T1000 (cell line): ENCODE results near the gene TEDC1.

Experiments used
- DNase-seq: peaks from one replicate; lab custom pipeline; 2025; ENCODE audit warnings: mixed read lengths; lab: John Stamatoyannopoulos, UW

Gene TEDC1

GRCh38 chr14:105490572-105491365 lies at the start of gene TEDC1:
TEDC1 (plus strand) TSS chr14:105491246; CDS start chr14:105491376, 130 bp downstream.
- DNase-seq = peak; percentile 99

GRCh38 chr14:105442125-105442524 lies 48.9 kb upstream of the TEDC1 start:
- DNase-seq = no peak

DNA sequence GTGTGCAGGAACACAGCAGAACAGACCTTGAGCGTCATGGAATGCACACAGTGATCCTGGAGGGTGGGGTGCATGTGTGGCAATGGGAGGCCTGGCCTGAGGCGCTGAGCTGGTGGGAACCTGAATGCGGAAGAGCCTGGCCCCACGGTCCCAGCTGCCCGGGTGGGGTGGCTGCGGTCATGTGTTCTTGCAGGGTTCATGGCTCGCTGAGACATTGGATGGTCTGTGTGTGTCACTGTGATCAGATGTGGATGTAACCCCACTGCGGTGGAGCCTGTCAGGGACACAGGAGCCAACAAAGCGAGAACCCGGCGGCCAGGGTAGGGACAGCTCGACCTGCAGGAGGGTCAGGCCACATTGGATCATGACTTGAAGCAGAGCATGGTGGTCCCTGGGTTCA lies 48.2 kb upstream of the TEDC1 start:
- no peak for DNase-seq

DNA sequence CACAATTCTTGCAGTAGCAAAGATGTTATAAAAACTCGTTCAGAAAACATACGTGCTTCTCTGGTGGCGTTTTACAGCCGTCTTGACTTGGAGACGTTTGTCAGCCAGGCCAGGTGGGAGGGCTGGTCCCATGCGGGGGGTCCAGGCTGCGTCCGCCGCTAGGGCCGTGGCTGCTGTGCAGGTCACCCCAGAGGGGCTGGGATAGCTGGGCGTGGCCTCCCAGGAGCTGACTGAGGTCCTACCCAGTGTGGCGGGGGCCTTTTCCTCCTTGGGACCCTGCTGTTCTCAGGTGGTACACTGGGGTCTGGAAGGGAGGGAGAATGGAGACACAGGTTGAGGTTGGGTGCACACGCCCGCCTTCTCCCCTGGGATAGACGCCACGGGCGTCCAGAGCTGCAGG lies 46.2 kb upstream of the TEDC1 start:
- DNase-seq = no peak

DNA sequence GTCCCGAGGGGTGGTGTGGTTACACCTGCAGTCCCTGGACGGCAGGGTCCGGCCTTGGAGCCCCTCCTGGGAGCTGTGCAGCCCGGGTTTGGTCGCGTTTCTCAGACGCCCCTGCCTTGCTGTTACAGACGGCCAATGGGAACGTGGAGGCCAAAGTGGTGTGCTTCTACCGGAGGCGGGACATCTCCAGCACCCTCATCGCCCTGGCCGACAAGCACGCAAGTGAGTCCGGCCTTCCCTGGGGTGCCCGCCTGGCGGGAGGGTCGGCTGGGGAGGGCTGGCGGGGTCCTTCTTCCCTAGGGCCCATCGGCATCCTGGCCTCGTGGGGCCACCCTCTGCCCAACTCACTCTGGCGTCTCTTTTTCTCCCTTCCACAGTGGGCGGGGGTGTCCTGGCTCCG lies 45.8 kb upstream of the TEDC1 start:
- DNase-seq = no peak

DNA sequence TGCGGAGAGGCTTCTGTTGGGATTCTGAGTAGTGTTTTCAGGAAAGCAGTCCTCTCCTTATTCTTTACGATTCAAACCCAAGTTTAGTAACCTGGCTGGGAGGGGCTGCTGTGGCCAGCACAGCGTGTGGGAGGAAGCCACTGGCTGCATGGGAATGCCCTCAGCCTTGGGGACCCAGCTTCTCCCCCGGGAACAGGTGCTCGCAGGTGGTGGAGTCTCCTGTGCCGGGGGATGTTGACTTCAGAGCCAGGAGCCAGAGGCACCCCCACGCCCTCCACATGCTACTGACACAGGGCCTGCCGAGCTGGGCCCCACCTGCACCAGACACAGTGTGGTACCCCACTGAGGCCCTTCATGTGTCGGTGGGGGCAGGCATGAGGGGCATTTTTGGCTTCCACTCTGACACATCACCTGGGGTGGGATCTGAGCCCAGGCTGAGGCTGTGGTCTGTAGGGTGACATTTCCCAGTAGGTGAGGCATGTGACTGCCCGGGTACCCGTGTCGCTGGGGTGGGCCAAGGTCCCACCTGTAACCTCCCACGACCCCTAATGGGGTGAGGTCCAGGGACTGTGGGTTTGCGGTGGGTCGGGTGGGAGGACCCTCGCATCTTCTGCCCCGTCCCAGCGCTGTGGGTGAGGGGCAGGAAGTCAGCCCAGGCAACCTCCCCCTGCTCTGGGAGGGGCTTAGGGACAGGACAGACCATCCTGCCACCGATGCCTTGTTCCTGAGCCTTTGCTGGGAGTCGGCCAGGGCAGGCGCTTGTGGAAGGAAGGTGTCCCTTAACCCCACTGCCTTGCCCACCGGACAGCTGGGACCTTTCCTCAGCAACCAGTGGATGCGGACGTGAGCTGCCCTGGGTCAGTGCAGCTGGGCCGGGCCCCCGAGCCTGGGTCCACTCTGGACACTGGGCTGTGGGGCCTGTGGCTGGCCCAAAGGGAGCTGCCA lies 44.9 kb upstream of the TEDC1 start:
- DNase-seq = no peak

GRCh38 chr14:105446971-105447370 lies 44.1 kb upstream of the TEDC1 start:
- no peak for DNase-seq

- DNase-seq = no peak
These were observed 43.1 kb upstream of the TEDC1 start for GRCh38 chr14:105447651-105448640.

GRCh38 chr14:105448706-105449111 lies 42.3 kb upstream of the TEDC1 start:
- peak; percentile 43 for DNase-seq

- no peak for DNase-seq
These were observed 41.5 kb upstream of the TEDC1 start for GRCh38 chr14:105449276-105450122.

- no peak for DNase-seq
These were observed 40.9 kb upstream of the TEDC1 start for GRCh38 chr14:105450123-105450505.

GRCh38 chr14:105450864-105451720 lies 40.0 kb upstream of the TEDC1 start:
- no peak for DNase-seq

DNA sequence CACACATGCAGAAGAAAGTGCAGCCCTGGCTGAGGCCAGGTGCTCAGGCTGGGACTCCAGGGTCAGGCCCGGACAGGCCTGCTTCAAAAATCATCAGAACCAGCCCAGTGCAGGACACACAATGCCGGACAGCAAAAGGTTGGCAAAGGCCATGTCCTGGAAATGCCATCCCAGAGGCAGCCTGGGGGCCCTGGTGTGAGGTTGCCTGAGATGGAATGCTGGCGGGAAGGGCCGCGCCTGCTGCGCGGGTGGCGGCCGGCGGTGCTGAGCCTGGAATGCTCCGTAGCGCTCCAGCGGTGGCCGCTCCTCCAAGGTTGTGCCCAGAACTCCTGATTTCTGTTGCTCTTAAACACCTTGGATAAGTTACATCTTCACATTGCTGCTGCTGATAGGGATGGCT lies 38.1 kb upstream of the TEDC1 start:
- DNase-seq = no peak

GRCh38 chr14:105453847-105454246 lies 37.2 kb upstream of the TEDC1 start:
- no peak for DNase-seq

DNA sequence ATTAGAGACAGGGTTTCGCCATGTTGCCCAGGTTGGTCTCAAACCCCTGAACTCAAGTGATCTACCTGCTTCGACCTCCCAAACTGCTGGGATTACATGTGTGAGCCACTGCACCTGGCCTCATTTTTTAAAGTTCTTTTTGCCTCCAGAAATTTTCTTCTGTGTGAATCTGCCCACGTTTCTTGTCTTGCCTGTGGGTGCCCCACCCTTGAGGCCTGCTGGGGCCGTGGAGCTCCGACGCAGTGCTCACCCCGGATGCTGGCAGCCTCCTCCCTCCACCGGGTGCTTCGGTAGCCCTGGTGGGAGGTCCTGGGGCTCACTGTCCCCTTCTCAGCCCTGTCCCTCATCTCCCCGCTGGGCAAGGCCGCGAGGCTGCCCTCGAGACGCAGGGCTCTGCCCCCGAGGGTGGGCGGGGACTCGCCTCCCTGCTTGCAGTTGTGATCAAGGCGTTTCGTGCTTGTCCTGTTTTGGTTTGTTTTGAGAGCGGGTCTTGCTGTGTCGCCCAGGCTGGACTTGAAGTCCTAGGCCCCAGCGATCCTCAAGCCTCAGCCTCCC lies 35.9 kb upstream of the TEDC1 start:
- DNase-seq = no peak

DNA sequence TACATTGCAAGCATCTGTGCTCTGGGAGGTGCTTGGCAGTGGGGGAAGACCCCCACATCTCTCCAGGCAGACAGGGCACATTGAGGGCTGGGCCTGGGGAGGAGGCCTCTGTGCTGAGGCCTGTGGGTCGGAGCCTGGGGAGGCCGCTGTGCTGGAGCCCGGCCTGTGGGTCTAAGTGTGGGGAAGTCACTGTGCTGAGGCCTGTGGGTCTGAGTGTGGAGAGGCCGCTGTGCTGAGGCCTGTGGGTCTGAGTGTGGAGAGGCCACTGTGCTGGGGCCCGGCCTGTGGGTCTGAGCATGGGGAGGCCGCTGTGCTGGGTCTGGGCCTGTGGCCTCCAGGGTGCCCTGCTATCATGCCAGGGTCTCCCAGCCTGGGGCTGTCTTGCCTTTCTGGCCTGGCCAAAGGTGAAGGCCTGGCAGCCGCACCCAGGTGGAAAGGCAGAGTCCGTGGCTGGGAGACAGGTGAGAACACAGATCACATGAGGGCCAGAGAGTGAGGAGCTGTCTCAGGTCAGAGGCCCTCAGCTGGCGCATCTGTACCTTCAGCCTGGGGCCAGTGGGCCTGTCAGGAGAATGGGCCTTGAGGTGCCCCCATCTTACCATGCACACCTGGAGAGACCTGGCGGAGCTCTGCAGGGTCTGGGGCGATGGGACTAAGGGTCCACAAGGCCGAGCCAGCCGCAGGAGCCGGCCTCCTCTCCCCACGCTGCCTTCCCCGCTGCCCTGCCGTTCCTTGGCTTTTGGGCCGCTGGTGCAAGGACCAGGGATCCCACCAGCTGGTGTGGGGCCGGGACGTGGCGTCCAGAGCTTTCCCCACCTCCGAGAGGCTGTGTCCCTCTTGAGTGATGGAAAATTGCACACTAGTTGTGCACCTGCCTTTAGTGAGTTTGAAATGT lies 35.0 kb upstream of the TEDC1 start:
- no peak for DNase-seq

DNA sequence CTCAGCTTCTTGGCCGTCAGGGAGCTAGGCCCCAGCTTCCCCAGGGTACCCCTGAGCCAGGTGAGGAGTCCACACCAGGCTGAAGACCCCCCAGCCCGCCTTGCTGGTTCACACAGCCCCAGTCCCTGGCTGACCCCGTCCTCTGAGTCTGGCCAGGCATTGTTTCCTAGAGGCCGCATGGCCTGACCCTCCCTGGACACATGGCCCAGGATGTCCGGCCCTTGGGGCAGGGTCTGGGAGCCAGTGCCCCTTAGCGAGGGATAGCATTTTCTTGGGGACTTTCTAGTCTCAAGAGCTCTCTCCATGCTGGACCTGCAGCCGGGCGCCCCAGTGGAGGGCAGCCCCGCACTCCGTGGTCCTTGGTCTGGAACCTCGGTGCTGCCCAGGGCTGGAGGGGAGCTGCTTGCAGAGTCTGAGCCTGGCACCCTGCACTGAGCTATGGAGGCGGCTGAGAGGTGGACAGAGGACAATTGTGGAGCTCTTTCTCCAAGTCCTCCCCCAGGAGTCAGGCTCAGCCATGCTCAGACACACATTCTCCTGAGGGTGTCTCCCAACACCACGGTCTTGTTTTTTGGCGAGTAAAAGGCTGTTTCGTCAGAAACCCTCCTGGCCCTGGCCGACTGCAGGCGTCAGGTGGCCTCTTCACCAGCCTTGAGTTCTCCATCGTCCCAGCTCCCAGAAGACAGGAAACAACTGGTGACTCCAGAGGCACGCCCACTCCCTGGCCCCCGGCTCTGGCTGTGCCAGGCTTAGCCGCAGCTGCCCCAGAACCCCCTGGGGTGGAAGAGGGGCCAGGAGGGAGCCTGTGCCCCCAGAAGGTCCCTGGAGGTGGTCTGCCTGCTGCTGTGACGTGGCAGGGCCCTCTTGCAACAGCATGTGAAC lies 34.1 kb upstream of the TEDC1 start:
- DNase-seq = no peak
